HepG2 (cell line): Measurements from ENCODE around the gene GLOD4. TPM values are rescaled to one million over a fixed set of nuclear protein-coding genes. Genes with fewer than 3 reads are reported as not detected.

Experiments used
- CTCF ChIP-seq: sonication (generic); formaldehyde crosslinking; IDR thresholded peaks from 2 replicates; pipeline ENCODE4 v1.5.0; 2020; ENCODE audit warnings: mild to moderate bottlenecking, missing genetic modification reagents, moderate library complexity
- E2F1 ChIP-seq: sonication (generic); formaldehyde crosslinking; IDR thresholded peaks from 2 replicates; pipeline ENCODE4 v1.5.0; 2020; ENCODE audit warnings: missing genetic modification reagents
- EED ChIP-seq: sonication (generic); formaldehyde crosslinking; IDR thresholded peaks from 2 replicates; pipeline ENCODE4 v1.5.0; 2020; ENCODE audit warnings: mild to moderate bottlenecking, missing genetic modification reagents
- HOXA5 ChIP-seq: sonication (generic); formaldehyde crosslinking; IDR thresholded peaks from 2 replicates; pipeline ENCODE4 v1.4.0; 2020; ENCODE audit warnings: missing genetic modification reagents
- MAFF ChIP-seq: IDR thresholded peaks from 2 replicates; pipeline ENCODE4 v1.6.1; 2011; ENCODE audit warnings: low read depth, low read length, improper control_type of control experiment
- SALL1 ChIP-seq: sonication (generic); formaldehyde crosslinking; IDR thresholded peaks from 2 replicates; pipeline ENCODE4 v1.8.0; 2022; ENCODE audit warnings: mild to moderate bottlenecking, missing genetic modification reagents
- SRSF1 ChIP-seq: fragments of 200-400 bp; formaldehyde crosslinking; optimal IDR thresholded peaks from 2 replicates; pipeline ENCODE3; 2017; ENCODE audit warnings: mild to moderate bottlenecking, low read depth, low read length, moderate library complexity
- TBL1XR1 ChIP-seq: fragments of 150-350 bp; IDR thresholded peaks from 2 replicates; pipeline ENCODE4 v1.6.1; 2014; ENCODE audit warnings: borderline replicate concordance, low read length; ENCODE audit not compliant: partially characterized antibody
- TRIM22 ChIP-seq: fragments of 450-650 bp; IDR thresholded peaks from 2 replicates; pipeline ENCODE4 v1.6.1; 2017
- YY1 ChIP-seq: IDR thresholded peaks from 2 replicates; pipeline ENCODE4 v1.6.1; 2011; ENCODE audit warnings: low read length, low read depth, moderate library complexity, mild to moderate bottlenecking; ENCODE audit not compliant: insufficient read depth, insufficient replicate concordance
- ZEB1 ChIP-seq: IDR thresholded peaks from 2 replicates; pipeline ENCODE4 v1.6.1; 2012; ENCODE audit warnings: mild to moderate bottlenecking, low read depth, inconsistent platforms; ENCODE audit not compliant: insufficient replicate concordance
- ZFP82 ChIP-seq: sonication (generic); formaldehyde crosslinking; IDR thresholded peaks from 2 replicates; pipeline ENCODE4 v1.5.1; 2020; ENCODE audit warnings: mild to moderate bottlenecking, missing genetic modification reagents, borderline replicate concordance
- ZNF414 ChIP-seq: sonication (generic); formaldehyde crosslinking; IDR thresholded peaks from 2 replicates; pipeline ENCODE4 v1.5.0; 2020; ENCODE audit warnings: missing genetic modification reagents
- ZNF691 ChIP-seq: sonication (generic); formaldehyde crosslinking; IDR thresholded peaks from 2 replicates; pipeline ENCODE4 v1.4.0; 2020; ENCODE audit warnings: missing genetic modification reagents, low read depth, mild to moderate bottlenecking, borderline replicate concordance
- ZNF75D ChIP-seq: sonication (generic); formaldehyde crosslinking; IDR thresholded peaks from 2 replicates; pipeline ENCODE4 v1.8.1; 2023; ENCODE audit warnings: missing genetic modification reagents, mild to moderate bottlenecking, borderline replicate concordance
- ZNF781 ChIP-seq: sonication (generic); formaldehyde crosslinking; IDR thresholded peaks from 2 replicates; pipeline ENCODE4 v1.5.1; 2020; ENCODE audit warnings: borderline replicate concordance, mild to moderate bottlenecking, missing genetic modification reagents; ENCODE audit errors: not compliant biosample characterization
- polyA plus RNA-seq, 8 experiments: library from polyadenylated mRNA; depleted of rRNA in 3 of 8; stranded (reverse) in 7 of 8; unstranded in 1 of 8; fragments of >200 nt; fragmentation: Illumina TruSeq in 4 of 8; extraction: Trizol in 4 of 8; gene quantifications; 2 replicates each; pipeline versions ENCODE4 v1.2.1 to v1.2.3, GENCODE V29; 2011 to 2016; ENCODE audit warnings: low read depth in 4 of 8, missing spikeins in 1 of 8, mixed read lengths in 1 of 8; ENCODE audit not compliant: insufficient read depth in 1 of 8
- total RNA-seq, 5 experiments: library from RNA; depleted of rRNA; stranded (reverse); fragments of >200 nt; fragmentation: Illumina TruSeq; extraction: Trizol; gene quantifications; 2 replicates each; pipeline ENCODE4 v1.2.3, GENCODE V29; 2016; ENCODE audit warnings: low read depth in 1 of 5
- TF ChIP-seq, protein P1 (sequence below): sonication (generic); formaldehyde crosslinking; IDR thresholded peaks from 2 replicates; pipeline ENCODE4 v1.5.1; 2020; ENCODE audit warnings: missing genetic modification reagents, mild to moderate bottlenecking, borderline replicate concordance
- TF ChIP-seq, protein P2 (sequence below): sonication (generic); formaldehyde crosslinking; IDR thresholded peaks from 2 replicates; pipeline ENCODE4 v1.8.1; 2023; ENCODE audit warnings: mild to moderate bottlenecking, missing genetic modification reagents

Gene GLOD4
- total and polyA plus RNA-seq, 2 of the 13 experiments (the other 11 are each of a cell fraction or from before 2014, with no cell fraction given): 53.7 to 87.8 TPM

DNA sequence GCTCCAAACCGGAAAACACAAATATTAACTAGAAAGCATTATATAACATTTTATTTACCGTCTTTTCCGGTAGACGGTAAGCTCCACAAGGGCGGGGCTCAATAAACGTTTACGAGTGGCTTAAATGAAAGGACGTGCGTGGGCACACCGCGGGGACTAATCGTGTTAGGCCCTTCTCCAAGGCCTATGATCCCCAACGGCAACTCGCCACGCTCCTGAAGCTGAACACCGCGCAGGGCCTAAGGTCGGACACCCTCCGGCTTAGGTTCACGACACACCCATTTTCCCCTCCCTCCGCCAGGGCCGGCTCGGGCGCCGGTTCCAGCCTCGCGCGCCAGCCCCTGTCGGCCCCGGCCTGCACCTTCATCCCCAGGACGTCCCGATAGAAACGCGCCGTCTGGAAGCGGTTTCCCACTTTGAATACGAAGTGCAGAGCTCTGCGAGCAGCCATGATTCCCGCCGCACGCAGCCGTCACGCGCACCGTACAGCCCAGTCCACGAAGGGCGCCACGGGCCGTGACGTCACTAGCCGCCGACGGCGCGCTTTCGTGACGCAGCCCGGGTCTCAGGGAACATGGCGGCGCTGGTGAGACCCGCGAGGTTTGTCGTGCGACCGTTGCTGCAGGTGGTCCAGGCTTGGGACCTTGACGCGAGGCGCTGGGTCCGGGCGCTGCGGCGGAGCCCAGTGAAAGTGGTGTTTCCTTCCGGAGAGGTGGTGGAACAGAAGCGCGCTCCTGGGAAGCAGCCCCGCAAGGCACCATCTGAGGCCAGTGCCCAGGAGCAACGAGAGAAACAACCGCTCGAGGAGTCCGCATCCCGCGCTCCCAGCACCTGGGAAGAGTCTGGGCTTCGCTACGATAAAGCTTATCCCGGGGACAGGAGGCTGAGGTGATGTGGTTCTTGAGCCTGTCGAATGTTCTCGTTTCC, at the start of gene GLOD4, which contains the start of gene MRM3 (continued):
- TF ChIP-seq TBL1XR1 (peak; percentile 32), ZNF414 (CRISPR knock-in tag) (peak; percentile 83; the same call in 1 of the 2 replicates), EED (CRISPR knock-in tag) (peak; percentile 97), HOXA5 (no peak), SRSF1 (peak; percentile 40), ZFP82 (peak; percentile 66; the same call in 1 of the 2 replicates), TRIM22 (no peak), E2F1 (CRISPR knock-in tag) (peak; percentile 83; the same call in 1 of the 2 replicates), MAFF (no peak), ZNF75D (CRISPR knock-in tag) (no peak), ZNF691 (CRISPR knock-in tag) (peak; percentile 82; the same call in 1 of the 2 replicates), ZEB1 (no peak), ZNF781 (CRISPR knock-in tag) (peak; percentile 76), YY1 (peak; percentile 98), CTCF (CRISPR knock-in tag) (peak; percentile 60), SALL1 (CRISPR knock-in tag) (peak; percentile 84)
- TF ChIP-seq, protein P1, sequence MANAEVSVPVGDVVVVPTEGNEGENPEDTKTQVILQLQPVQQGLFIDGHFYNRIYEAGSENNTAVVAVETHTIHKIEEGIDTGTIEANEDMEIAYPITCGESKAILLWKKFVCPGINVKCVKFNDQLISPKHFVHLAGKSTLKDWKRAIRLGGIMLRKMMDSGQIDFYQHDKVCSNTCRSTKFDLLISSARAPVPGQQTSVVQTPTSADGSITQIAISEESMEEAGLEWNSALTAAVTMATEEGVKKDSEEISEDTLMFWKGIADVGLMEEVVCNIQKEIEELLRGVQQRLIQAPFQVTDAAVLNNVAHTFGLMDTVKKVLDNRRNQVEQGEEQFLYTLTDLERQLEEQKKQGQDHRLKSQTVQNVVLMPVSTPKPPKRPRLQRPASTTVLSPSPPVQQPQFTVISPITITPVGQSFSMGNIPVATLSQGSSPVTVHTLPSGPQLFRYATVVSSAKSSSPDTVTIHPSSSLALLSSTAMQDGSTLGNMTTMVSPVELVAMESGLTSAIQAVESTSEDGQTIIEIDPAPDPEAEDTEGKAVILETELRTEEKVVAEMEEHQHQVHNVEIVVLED (CRISPR knock-in tag): peak; percentile 96
- TF ChIP-seq, protein P2, sequence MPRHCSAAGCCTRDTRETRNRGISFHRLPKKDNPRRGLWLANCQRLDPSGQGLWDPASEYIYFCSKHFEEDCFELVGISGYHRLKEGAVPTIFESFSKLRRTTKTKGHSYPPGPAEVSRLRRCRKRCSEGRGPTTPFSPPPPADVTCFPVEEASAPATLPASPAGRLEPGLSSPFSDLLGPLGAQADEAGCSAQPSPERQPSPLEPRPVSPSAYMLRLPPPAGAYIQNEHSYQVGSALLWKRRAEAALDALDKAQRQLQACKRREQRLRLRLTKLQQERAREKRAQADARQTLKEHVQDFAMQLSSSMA: no peak
